Endodermal cell (in vitro differentiated cells): ENCODE results near the gene DERL3. TPM values are rescaled to one million over a fixed set of nuclear protein-coding genes. Genes with fewer than 3 reads are reported as not detected.
"Not testable (repeated sequence)": the region's sequence is repeated elsewhere in the genome, so short reads cannot be mapped to it uniquely, and the experiment has no call there.

Source experiments
- DNase-seq: peaks from one replicate; pipeline ENCODE4 v3.0.0-alpha.2; 2017
- H3K27ac ChIP-seq: 2 replicates; pipeline ENCODE4 v1.5.1; 2013; ENCODE audit warnings: mild to moderate bottlenecking, low read depth, low read length, moderate library complexity
- H3K27me3 ChIP-seq: 2 replicates; pipeline ENCODE4 v1.6.1; 2013; ENCODE audit warnings: mild to moderate bottlenecking, low read length, moderate library complexity; ENCODE audit not compliant: insufficient read depth, control insufficient read depth, poor library complexity, severe bottlenecking
- H3K36me3 ChIP-seq: 2 replicates; pipeline ENCODE4 v1.7.0; 2013; ENCODE audit warnings: mild to moderate bottlenecking, low read length, moderate library complexity; ENCODE audit not compliant: control insufficient read depth, insufficient read depth
- H3K4me1 ChIP-seq: one replicate; pipeline ENCODE4 v1.7.0; 2013; ENCODE audit warnings: low read length; ENCODE audit not compliant: control insufficient read depth, insufficient read depth
- H3K4me3 ChIP-seq: 2 replicates; pipeline ENCODE4 v1.5.1; 2013; ENCODE audit warnings: mild to moderate bottlenecking, low read length, moderate library complexity
- H3K9ac ChIP-seq: 2 replicates; pipeline ENCODE4 v1.6.1; 2013; ENCODE audit warnings: mild to moderate bottlenecking, low read length, moderate library complexity; ENCODE audit not compliant: poor library complexity, severe bottlenecking; ENCODE audit errors: extremely low read depth
- H3K9me3 ChIP-seq: 2 replicates; pipeline ENCODE4 v1.6.1; 2013; ENCODE audit warnings: mild to moderate bottlenecking, low read length, moderate library complexity; ENCODE audit not compliant: control insufficient read depth
- H3K27ac Mint-ChIP-seq: 2 replicates; pipeline ENCODE4 v1.8.0; 2020; ENCODE audit warnings: mixed read lengths
- H3K27me3 Mint-ChIP-seq: 2 replicates; pipeline ENCODE4 v1.8.0; 2021; ENCODE audit warnings: mild to moderate bottlenecking, mixed read lengths; ENCODE audit not compliant: insufficient read depth
- H3K36me3 Mint-ChIP-seq: 2 replicates; pipeline ENCODE4 v1.8.0; 2020; ENCODE audit warnings: low read depth, mixed read lengths
- H3K4me1 Mint-ChIP-seq: 2 replicates; pipeline ENCODE4 v1.8.0; 2020; ENCODE audit warnings: mixed read lengths
- H3K4me3 Mint-ChIP-seq: 2 replicates; pipeline ENCODE4 v1.8.0; 2020; ENCODE audit warnings: mild to moderate bottlenecking, moderate library complexity, mixed read lengths
- H3K9me3 Mint-ChIP-seq: 2 replicates; pipeline ENCODE4 v1.8.0; 2020; ENCODE audit warnings: mild to moderate bottlenecking, mixed read lengths
- CTCF ChIP-seq: fragments of 200-600 bp; sonication (generic); conservative IDR thresholded peaks from 2 replicates; pipeline ENCODE4 v1.5.0; 2021; ENCODE audit warnings: antibody characterized with exemption, mild to moderate bottlenecking
- WGBS, 2 experiments: methylation state at CpG; one replicate each; pipeline versions ENCODE4 v1.1.5 to v1.1.7; 2013; ENCODE audit warnings: missing lambda C conversion rate in 2 of 2, mixed read lengths in 1 of 2; ENCODE audit not compliant: insufficient coverage in 1 of 2, insufficient read length in 1 of 2; 5-methylcytosine and 5-hydroxymethylcytosine counted together
- total RNA-seq, 2 donors: library from RNA; stranded (reverse); fragmentation: NEBNext Ultra II Directional in 1 of 2; extraction: Animal tissue kit (Norgen Biotek cat#: 25700) in 1 of 2; gene quantifications; 2 replicates in 1 of 2; 3 replicates in 1 of 2; pipeline ENCODE4 v1.2.1, GENCODE V29; 2021

DERL3 gene
- total RNA-seq, 2 donors from 2014 or later, result 6.3 to 7.6 TPM

DNA sequence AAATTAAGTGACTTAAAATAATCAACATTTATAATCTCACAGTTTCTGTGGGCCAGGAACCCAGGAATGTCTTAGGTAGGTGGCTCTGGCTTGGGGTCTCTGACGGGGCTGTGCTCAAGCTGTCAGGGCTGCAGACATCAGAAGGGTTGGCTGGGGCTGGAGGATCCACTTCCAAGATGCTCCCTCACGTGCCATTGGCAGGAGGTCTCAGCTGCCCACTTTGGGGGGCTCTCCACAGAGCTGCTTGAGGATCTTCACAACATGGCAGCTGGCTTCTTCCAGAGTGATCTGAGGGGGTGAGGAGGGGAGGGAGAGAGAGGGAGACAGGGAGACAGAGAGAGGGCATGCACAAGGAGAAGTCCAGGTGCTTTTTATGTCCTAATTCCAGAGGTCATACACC is 37.0 kb upstream of the DERL3 start:
- H3K27me3 Mint-ChIP-seq, result no peaks in the 10 kb centered on the region
- no peak for TF ChIP-seq CTCF
- no peak overlapping the region for H3K27ac Mint-ChIP-seq
- DNase-seq, result no peak
- Histone ChIP-seq H3K27ac (no peak overlapping the region), H3K27me3 (no peaks in the 10 kb centered on the region), H3K9me3 (no peaks in the 10 kb centered on the region), H3K4me3 (no peak overlapping the region), H3K9ac (no peak overlapping the region), H3K4me1 (no peaks in the 10 kb centered on the region), H3K36me3 (peaks cover 17% of the 10 kb centered on the region)
- H3K36me3 Mint-ChIP-seq, result peaks cover 15% of the 10 kb centered on the region
- no peaks in the 10 kb centered on the region for H3K4me1 Mint-ChIP-seq
- no peaks in the 10 kb centered on the region for H3K9me3 Mint-ChIP-seq
- no peak overlapping the region for H3K4me3 Mint-ChIP-seq
- 90 to 100% methylated on average over 2 of the region's 2 CpGs for WGBS, 2 experiments

- no peak overlapping the region for H3K27ac ChIP-seq
- Mint-ChIP-seq H3K27me3 (no peaks in the 10 kb centered on the region), H3K27ac (no peak overlapping the region), H3K36me3 (peaks cover 20% of the 10 kb centered on the region), H3K4me1 (no peaks in the 10 kb centered on the region), H3K4me3 (no peak overlapping the region), H3K9me3 (no peaks in the 10 kb centered on the region)
- peaks cover 17% of the 10 kb centered on the region for H3K36me3 ChIP-seq
- 90 to 95% methylated on average over 2 to 4 of the region's 4 CpGs for WGBS, 2 experiments
- no peaks in the 10 kb centered on the region for H3K4me1 ChIP-seq
- H3K27me3 ChIP-seq, result no peaks in the 10 kb centered on the region
- DNase-seq, result no peak
- H3K4me3 ChIP-seq, result no peak overlapping the region
- H3K9me3 ChIP-seq, result no peaks in the 10 kb centered on the region
- TF ChIP-seq CTCF, result no peak
- H3K9ac ChIP-seq, result no peak overlapping the region
These were observed 36.1 kb upstream of the DERL3 start for GRCh38 chr22:23874871-23875270.

DNA sequence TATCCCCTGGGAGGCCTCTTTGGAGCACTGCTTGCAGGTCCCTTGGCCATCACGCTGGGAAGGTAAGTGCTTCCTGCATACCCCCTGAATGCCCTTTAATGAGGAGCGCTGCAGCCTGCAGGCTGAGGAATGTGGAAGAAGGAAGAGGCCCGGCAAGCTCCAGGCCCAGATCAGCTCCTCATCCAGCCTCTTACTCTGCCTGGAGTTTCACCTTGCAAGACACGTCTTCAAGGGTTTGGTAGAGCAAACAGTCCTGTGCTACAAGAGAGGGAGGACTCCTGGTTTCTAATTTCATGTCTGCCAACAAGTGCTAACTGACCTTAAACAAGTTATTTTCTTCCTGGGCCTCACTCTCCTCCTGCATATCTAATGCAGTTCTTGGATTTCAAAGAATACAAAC is 29.8 kb upstream of the DERL3 start:
- no peak for DNase-seq
- Histone ChIP-seq H3K27me3 (no peaks in the 10 kb centered on the region), H3K27ac (no peak overlapping the region), H3K9me3 (no peaks in the 10 kb centered on the region), H3K4me1 (no peaks in the 10 kb centered on the region), H3K4me3 (no peak overlapping the region), H3K36me3 (peaks cover 10% of the 10 kb centered on the region), H3K9ac (no peak overlapping the region)
- Mint-ChIP-seq H3K9me3 (no peaks in the 10 kb centered on the region), H3K4me1 (no peaks in the 10 kb centered on the region), H3K4me3 (no peak overlapping the region), H3K36me3 (peaks cover 35% of the 10 kb centered on the region), H3K27me3 (no peaks in the 10 kb centered on the region), H3K27ac (no peak overlapping the region)
- no peak for TF ChIP-seq CTCF
- 93 to 96% methylated on average over 3 to 4 of the region's 4 CpGs for WGBS, 2 experiments

DNA sequence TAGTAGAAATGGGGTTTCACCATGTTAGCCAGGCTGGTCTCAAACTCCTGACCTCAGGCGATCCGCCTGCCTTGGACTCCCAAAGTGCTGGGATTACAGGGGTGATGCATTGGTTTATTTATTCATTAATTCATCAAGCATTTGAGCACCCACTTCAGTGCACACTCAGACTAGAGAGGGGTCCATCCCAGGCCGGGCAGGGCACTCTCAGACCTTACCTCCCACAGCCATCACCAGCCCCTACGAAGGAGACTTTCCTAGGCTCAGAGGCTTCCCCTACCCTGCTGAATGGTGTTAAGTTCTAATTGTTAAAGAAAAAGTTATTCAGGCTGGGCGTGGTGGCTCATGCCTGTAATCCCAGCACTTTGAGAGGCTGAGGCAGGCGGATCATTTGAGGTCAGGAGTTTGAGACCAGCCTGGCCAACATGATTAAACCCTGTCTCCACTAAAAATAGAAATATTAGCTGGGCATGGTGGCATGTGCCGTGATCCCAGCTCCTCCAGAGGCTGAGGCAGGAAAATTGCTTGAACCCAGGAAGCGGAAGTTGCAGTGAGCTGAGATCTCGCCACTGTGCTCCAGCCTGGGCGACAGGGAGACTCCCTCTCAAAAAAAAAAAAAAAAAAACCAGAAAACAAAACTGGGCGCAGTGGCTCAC is 25.8 kb upstream of the DERL3 start:
- not testable (repeated sequence) for H3K9me3 ChIP-seq, H3K4me3 Mint-ChIP-seq, H3K4me1 Mint-ChIP-seq, DNase-seq, H3K9ac ChIP-seq, H3K27me3 ChIP-seq, H3K36me3 ChIP-seq, H3K9me3 Mint-ChIP-seq, H3K27ac ChIP-seq, H3K27me3 Mint-ChIP-seq, H3K27ac Mint-ChIP-seq, H3K4me3 ChIP-seq, H3K4me1 ChIP-seq
- WGBS, 2 experiments, result 81% methylated on average over 11 of the region's 11 CpGs; no CpG with 5 or more reads in 1 of the 2 experiments
- H3K36me3 Mint-ChIP-seq, result peaks cover 29% of the 10 kb centered on the region
